ENCODE data around the gene PLD5.
A peak's percentile ranks its signal among the peaks of the same experiment; 100 is the strongest.

Gene PLD5

GRCh38 chr1:242524571-242525359 is at the start of gene PLD5:
Gene PLD5 (minus strand): TSS chr1:242524697.
- no peak within 1 kb of the TSS for H3K27ac ChIP-seq
- peak within 1 kb of the TSS in 3 of 7 experiments; percentile 15 to 32 (median 28) for H3K4me3 ChIP-seq

DNA sequence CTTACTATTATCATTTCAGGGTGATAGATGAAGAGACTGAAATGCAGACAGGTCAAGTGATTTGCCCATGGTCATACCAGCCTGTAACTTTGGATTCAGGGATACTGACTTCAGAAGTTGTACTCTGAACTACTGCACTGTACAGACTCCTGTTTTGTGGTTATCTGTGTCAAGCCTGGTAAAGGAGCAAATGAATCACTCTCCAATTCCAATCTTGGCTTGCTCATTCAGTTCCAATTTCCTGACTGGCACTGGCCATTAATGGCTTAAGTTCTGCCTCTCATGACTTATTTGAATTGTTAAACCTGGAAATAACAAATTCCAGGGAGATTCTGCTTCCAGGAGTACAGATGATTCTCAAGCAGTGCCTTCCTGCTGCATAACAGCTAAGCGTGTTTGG is 45.4 kb upstream of the PLD5 start:
- no peak overlapping the region for H3K27ac ChIP-seq
- H3K4me3 ChIP-seq, result no peak overlapping the region

DNA sequence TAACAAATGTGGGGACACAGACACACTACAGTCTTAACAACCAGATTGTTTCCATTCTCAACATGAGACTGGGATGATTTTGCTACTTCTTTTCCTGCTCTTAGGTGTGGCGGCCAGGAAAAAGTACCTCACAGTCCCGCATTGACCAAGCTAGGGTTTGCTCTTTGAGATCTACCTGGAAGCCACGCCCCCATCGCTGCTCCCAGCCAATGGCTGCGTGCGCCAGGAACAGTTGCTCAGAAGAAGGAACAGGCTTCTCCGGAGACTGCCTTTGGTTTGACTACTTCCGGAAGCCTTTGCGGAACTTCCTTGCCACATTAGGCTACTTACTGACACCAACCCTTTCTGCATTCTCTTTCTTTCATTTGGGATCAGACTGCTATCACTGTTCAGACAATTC is 44.2 kb upstream of the PLD5 start:
- no peak overlapping the region for H3K4me3 ChIP-seq
- no peak overlapping the region for H3K27ac ChIP-seq

- H3K27ac ChIP-seq, result no peak overlapping the region
- no peak overlapping the region for H3K4me3 ChIP-seq
Measured at GRCh38 chr1:242567596-242567995, 43.1 kb upstream of the PLD5 start.

DNA sequence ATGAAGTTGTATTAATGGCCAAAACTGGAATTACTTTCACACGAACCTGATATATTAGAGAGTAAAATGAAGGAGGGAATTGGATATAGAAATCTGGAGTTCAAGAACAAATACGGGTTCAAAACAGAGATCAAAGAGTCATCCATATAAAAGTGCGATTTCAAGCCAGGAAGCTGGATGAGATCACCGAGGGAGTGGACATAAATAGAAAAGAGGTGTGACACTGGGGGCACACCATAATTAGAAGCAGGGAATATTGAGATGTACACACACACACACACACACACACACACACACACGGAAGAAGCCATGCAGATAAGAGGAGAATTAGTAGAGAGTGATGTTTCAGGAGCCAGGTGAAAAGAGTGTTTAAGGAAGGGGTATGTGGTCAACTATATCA is 32.3 kb upstream of the PLD5 start:
- H3K4me3 ChIP-seq, result no peak overlapping the region
- no peak overlapping the region for H3K27ac ChIP-seq

DNA sequence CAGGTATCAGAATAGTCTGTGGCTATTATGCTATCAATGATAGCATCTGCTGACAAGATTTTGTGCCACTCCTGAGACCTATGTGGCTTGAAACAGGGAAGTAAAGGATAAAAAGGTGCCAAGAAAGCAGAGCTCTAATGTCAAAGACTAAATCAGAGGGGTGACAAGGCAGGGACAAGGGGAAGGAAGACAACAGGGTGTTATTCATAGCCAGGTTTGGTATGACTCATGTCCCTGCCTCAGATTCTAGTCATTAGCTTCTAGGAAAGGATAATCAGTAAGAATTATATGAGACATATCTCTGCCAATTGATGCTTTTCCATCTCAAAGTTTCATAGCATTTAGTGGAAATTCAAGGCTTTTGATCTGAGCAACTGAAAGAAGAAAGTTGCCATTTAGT is 31.8 kb upstream of the PLD5 start:
- Histone ChIP-seq H3K4me3 (no peak overlapping the region), H3K27ac (no peak overlapping the region)

- no peak overlapping the region for H3K4me3 ChIP-seq
- H3K27ac ChIP-seq, result no peak overlapping the region
Measured at GRCh38 chr1:242554577-242554976, 30.1 kb upstream of the PLD5 start.

DNA sequence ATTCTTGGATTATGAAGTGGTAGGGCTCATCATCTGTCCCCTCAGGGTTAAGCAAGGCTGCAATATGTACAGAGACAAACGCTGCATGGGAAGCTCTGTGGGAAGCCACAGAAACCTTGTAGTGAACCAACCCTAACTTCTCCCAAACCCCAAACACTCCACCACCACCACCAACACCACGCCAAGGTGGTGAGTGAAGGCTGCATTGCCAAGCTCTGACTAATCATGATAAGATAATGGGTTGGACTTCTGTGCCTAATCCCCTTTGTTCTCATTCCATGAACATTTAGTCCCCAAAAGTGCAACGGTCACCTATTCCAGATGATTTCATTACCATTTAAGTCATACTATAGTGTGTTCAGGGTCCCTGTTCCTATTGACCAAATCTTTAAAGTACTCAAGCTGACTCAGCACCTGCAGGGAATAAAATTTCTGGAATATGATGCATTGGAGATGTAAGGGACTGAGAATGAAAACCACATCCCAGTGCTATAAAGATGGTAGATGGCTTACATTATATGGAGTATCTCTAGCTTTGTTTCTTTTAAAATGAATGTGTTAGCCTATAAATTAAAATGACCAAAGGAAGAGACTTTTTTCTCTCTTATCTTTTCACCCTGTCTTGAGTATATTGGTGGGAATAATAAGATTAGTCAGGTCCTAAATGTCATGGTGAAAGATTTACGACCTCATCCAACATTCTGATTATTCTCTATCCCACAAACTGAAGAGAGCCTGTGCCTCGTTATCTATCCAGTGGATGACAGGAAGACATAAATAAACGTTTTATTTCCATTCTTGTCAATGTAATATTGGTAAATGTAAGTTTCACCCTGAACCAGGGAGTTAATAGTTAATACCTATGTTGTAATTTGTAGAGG is 22.6 kb upstream of the PLD5 start:
- H3K27ac ChIP-seq, result no peak overlapping the region
- no peak overlapping the region for H3K4me3 ChIP-seq

- no peak overlapping the region for H3K4me3 ChIP-seq
- H3K27ac ChIP-seq, result no peak overlapping the region
Measured at GRCh38 chr1:242546441-242546840, 21.9 kb upstream of the PLD5 start.

DNA sequence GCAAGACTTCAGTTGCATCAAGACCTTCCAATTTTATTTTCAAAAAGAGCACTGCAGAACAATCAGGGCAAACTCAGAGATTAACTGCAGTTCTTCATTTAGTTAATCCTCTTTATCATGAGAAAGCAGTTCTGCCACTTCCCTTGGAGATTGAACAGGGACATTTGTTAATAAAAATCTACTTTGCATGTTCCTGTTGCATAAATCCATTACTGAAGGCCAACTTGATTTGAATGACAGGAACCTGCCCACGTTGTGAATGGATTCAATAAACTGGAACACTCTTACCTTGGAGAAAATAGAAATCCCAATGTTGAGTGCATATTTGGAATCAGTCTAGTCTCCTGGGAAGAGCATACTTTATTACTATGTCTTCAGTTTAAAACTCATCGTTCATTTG is 19.6 kb upstream of the PLD5 start:
- Histone ChIP-seq H3K27ac (no peak overlapping the region), H3K4me3 (no peak overlapping the region)

GRCh38 chr1:242542271-242542670 is 17.8 kb upstream of the PLD5 start:
- Histone ChIP-seq H3K27ac (no peak overlapping the region), H3K4me3 (no peak overlapping the region)

DNA sequence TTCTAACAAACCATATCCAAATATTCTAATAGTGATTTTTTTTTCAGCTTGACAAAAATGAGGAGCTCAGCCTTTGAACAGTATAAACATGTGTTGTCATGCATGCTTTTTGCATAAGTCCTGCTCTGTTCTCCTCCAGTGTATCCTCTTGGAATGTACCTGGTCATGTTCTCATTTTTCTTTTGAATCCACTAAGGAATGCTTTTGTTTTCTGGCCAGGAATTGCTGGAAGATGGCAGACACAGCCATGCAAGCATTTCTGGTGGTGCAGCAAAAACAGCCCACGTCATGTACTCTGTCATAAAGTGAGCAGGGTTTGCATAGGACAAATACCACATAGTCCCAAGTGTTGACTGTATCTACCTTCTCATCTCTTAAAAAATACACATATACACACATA is 11.5 kb upstream of the PLD5 start:
- Histone ChIP-seq H3K27ac (no peak overlapping the region), H3K4me3 (no peak overlapping the region)

DNA sequence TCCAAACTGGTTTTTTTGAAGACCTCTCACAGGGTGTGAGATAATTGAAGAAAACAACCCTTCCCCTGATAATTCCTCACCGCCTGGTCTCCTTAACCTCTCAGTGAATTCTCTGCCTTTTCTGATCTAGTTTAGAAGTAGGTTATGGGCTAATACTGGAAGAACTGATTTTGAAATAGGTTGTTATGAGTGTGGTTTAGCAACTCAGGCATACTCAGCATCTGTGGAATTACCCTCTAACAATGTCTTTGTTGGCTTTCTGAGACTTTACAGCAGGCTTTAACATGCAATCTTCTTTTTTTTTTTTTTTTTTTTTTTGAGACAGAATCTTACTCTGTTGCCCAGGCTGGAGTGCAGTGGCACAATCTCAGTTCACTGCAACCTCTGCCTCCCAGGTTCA is 10.3 kb upstream of the PLD5 start:
- H3K27ac ChIP-seq, result no peak overlapping the region
- no peak overlapping the region for H3K4me3 ChIP-seq

DNA sequence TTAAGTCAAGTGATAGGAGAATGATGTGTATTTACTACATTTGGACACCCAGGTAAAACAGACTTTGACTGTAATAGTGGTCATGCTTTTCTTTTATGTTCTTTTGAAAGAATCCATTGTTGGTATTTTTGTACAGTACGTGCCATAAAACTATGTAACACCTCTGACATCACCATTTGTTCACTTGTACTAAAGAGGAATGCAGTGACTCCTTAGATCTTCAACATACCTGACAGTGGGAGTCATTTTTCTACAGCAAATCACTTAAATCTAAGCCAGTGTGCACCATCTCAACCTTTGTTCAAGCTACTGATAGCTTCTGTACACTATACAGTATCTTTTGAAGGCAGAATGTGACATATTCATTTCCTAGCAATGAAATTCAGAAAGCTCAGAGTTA is 6.3 kb upstream of the PLD5 start:
- Histone ChIP-seq H3K27ac (no peak overlapping the region), H3K4me3 (no peak overlapping the region)

DNA sequence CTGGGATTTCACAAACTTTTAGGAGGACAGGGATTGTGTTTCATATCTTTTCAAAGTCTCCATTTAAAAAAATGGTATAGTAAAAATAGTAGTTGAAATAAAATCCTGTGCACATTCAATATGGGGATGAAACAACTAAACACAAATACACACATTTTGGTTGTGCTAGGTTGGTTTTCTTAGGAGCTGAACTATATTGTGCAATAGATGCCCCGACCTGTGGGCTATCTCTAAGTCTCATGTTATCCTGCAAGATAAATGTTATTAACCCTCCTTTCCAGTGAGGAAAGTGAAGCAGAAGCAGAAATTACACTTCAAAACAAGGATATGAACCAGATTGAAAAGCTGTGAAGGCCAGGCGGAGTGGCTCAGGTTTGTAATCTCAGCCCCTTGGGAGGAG is 1.3 kb upstream of the PLD5 start:
- no peak overlapping the region for H3K4me3 ChIP-seq

DNA sequence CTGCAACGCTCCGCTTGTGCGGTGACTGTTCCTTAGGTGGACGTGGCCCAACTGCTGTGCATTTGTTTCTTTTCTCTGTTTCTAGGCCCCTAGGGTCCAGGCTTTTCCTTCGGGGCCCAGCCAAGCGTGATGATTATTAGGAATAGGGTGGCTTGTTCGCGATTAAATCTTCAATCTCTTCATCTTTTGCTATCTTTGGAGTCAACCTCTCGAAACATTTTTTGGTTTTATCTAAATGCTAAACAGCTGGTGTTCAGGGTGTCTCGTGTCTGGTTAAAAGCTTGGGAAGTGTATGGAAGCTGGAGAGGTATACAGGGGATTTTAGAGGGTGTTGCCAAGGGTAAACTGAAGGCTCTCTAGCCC is 844 bp upstream of the PLD5 start:
- Histone ChIP-seq H3K27ac (no peak overlapping the region), H3K4me3 (peak overlapping the region in 2 of 7 experiments; percentile 15 to 28)

More for the DNA sequence above, 1.3 kb upstream of the PLD5 start:
- H3K27ac ChIP-seq, result no peak overlapping the region

- no peak overlapping the region for H3K27ac ChIP-seq
- peak overlapping the region in 3 of 7 experiments; percentile 15 to 32 (median 28) for H3K4me3 ChIP-seq
Measured at GRCh38 chr1:242523719-242524570, 552 bp downstream of the PLD5 start.

DNA sequence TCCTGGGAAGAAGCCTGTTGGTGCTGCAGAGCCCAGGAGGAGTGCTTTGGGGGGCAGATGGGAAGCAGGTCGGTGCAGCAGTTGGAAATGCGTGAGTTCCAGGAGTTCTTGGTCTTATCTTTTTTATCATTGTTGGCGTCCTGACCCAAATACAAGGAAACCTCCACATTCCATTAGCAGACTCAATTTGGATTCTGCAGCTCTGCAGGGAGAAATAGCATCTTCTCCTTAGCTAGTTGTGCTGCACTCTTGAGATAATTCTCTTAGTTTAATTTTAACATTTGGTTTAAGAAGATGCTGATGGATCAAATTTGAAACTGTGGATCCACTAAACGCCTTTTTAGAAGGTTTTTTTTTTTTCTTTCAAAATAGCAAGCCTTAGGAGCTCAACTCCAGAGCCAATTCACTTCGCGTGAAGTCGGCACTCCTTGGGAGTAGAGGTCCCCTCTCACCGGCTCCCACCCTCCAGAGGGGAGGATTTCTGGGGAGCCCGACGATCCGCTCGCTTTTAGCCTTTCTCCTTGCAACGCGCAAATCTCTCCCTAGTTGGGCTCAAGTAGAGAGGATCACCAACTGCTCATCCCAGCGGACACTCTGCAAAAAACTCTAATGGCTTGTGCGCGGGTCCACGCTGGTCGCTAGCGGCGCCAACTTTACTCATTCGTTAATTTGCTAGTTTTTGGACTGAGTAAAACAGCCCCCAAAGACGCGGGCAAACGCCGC is 1.3 kb downstream of the PLD5 start:
- H3K27ac ChIP-seq, result no peak overlapping the region

GRCh38 chr1:242522304-242522945 is 2.1 kb downstream of the PLD5 start:
- Histone ChIP-seq H3K27ac (no peak overlapping the region), H3K4me3 (no peak overlapping the region)

More for the DNA sequence above, 1.3 kb downstream of the PLD5 start:
- no peak overlapping the region for H3K4me3 ChIP-seq
